GM23338 (cell line): ENCODE results near the gene C10orf53. TPM values are rescaled to one million over a fixed set of nuclear protein-coding genes. Genes with fewer than 3 reads are reported as not detected.

Experiments
- ATAC-seq: fragments of 200-7000 bp; cut with Tn5 transposase; 3 replicates; pipeline ENCODE4 v1.9.1; 2020
- DNase-seq: peaks from one replicate; pipeline ENCODE4 v3.0.0-alpha.2; 2015; ENCODE audit warnings: low spot score
- H2AFZ ChIP-seq: fragments of 200-600 bp; sonication (generic); 2 replicates; pipeline ENCODE4 v1.8.0; 2016; ENCODE audit warnings: antibody characterized with exemption, mild to moderate bottlenecking, moderate library complexity
- H3F3A ChIP-seq: fragments of 200-600 bp; sonication (generic); replicated peaks from 2 replicates; pipeline ENCODE4 v1.8.0; 2017; ENCODE audit warnings: antibody characterized with exemption, mixed run types, low read depth
- H3K27ac ChIP-seq: fragments of 200-600 bp; sonication (generic); 2 replicates; pipeline ENCODE4 v1.6.1; 2016; ENCODE audit warnings: low read depth
- H3K27me3 ChIP-seq: fragments of 200-600 bp; sonication (generic); 2 replicates; pipeline ENCODE4 v1.8.0; 2016; ENCODE audit warnings: mild to moderate bottlenecking, mixed run types, moderate library complexity; ENCODE audit not compliant: insufficient read depth
- H3K36me3 ChIP-seq: fragments of 200-600 bp; sonication (generic); 2 replicates; pipeline ENCODE4 v1.8.0; 2016; ENCODE audit warnings: mild to moderate bottlenecking; ENCODE audit not compliant: insufficient read depth
- H3K4me1 ChIP-seq: fragments of 200-600 bp; sonication (generic); 2 replicates; pipeline ENCODE4 v1.8.0; 2016; ENCODE audit warnings: mild to moderate bottlenecking, moderate library complexity; ENCODE audit not compliant: insufficient read depth
- H3K4me2 ChIP-seq: fragments of 200-600 bp; sonication (generic); 2 replicates; pipeline ENCODE4 v1.7.1; 2017; ENCODE audit warnings: mixed run types
- H3K4me3 ChIP-seq: fragments of 200-600 bp; sonication (generic); 2 replicates; pipeline ENCODE4 v1.6.1; 2016; ENCODE audit warnings: mixed run types
- H3K79me2 ChIP-seq: fragments of 200-600 bp; sonication (generic); replicated peaks from 2 replicates; pipeline ENCODE4 v1.8.0; 2017; ENCODE audit warnings: mild to moderate bottlenecking; ENCODE audit not compliant: insufficient read depth
- H3K9me2 ChIP-seq: fragments of 200-600 bp; sonication (generic); 2 replicates; pipeline ENCODE4 v1.8.0; 2017; ENCODE audit not compliant: insufficient read depth
- H4K20me1 ChIP-seq: fragments of 200-600 bp; sonication (generic); replicated peaks from 2 replicates; pipeline ENCODE4 v1.8.0; 2017; ENCODE audit warnings: mild to moderate bottlenecking; ENCODE audit not compliant: insufficient read depth
- H3K27ac Mint-ChIP-seq: 2 replicates; pipeline ENCODE4 v1.8.0; 2020; ENCODE audit warnings: inconsistent platforms, mild to moderate bottlenecking, moderate library complexity, mixed read lengths
- H3K27me3 Mint-ChIP-seq: 3 replicates; pipeline ENCODE4 v1.8.0; 2022; ENCODE audit warnings: low read depth, mild to moderate bottlenecking, moderate library complexity, mixed read lengths, inconsistent platforms; ENCODE audit not compliant: insufficient read depth, poor library complexity
- H3K36me3 Mint-ChIP-seq: 3 replicates; pipeline ENCODE4 v1.8.0; 2021; ENCODE audit warnings: low read depth, mild to moderate bottlenecking, inconsistent platforms, moderate library complexity, mixed read lengths
- H3K4me1 Mint-ChIP-seq: 3 replicates; pipeline ENCODE4 v1.8.0; 2020; ENCODE audit warnings: mild to moderate bottlenecking, inconsistent platforms, mixed read lengths
- H3K4me3 Mint-ChIP-seq: 3 replicates; pipeline ENCODE4 v1.8.0; 2021; ENCODE audit warnings: moderate library complexity, mild to moderate bottlenecking, inconsistent platforms, mixed read lengths
- H3K9me3 Mint-ChIP-seq: 3 replicates; pipeline ENCODE4 v1.8.0; 2020; ENCODE audit warnings: moderate library complexity, mild to moderate bottlenecking, inconsistent platforms, mixed read lengths
- CREB1 ChIP-seq: fragments of 250-450 bp; sonication (Bioruptor Pico); IDR thresholded peaks from 2 replicates; pipeline ENCODE4 v1.5.0; 2020; ENCODE audit warnings: low read depth, mild to moderate bottlenecking, moderate library complexity
- CTCF ChIP-seq, 2 experiments: fragments of 200-600 bp in 1 of 2; sonication (generic) in 1 of 2; conservative IDR thresholded peaks; 2 replicates each; pipeline versions ENCODE4 v1.5.1 to v1.6.1; 2016 to 2017; ENCODE audit warnings: antibody characterized with exemption in 2 of 2, low read depth in 2 of 2, mild to moderate bottlenecking in 2 of 2, moderate library complexity in 1 of 2
- ETS1 ChIP-seq: IDR thresholded peaks from 2 replicates; pipeline ENCODE4 v1.6.1; 2016; ENCODE audit warnings: antibody characterized with exemption
- EZH2 ChIP-seq: fragments of 200-600 bp; sonication (generic); IDR thresholded peaks from one replicate; pipeline ENCODE4 v1.8.0; 2017; ENCODE audit warnings: antibody characterized with exemption, mild to moderate bottlenecking, low read depth; ENCODE audit not compliant: unreplicated experiment
- EZH2phosphoT487 ChIP-seq: fragments of 200-600 bp; sonication (generic); IDR thresholded peaks from one replicate; pipeline ENCODE4 v1.8.1; 2018; ENCODE audit warnings: antibody characterized with exemption; ENCODE audit not compliant: unreplicated experiment
- JUNB ChIP-seq: IDR thresholded peaks from one replicate; pipeline ENCODE4 v1.6.1; 2016; ENCODE audit warnings: antibody characterized with exemption; ENCODE audit not compliant: unreplicated experiment
- NANOG ChIP-seq: IDR thresholded peaks from 2 replicates; pipeline ENCODE4 v1.6.1; 2016; ENCODE audit warnings: antibody characterized with exemption, borderline replicate concordance
- POLR2AphosphoS5 ChIP-seq: IDR thresholded peaks from 2 replicates; pipeline ENCODE4 v1.6.1; 2016; ENCODE audit warnings: antibody characterized with exemption, low read depth
- REST ChIP-seq: IDR thresholded peaks from one replicate; pipeline ENCODE4 v1.6.1; 2018; ENCODE audit warnings: antibody characterized with exemption; ENCODE audit not compliant: unreplicated experiment
- STAT1 ChIP-seq: IDR thresholded peaks from one replicate; pipeline ENCODE4 v1.6.1; 2016; ENCODE audit warnings: antibody characterized with exemption; ENCODE audit not compliant: unreplicated experiment
- ZNF114 ChIP-seq: fragments of 250-450 bp; sonication (Bioruptor Pico); IDR thresholded peaks from 2 replicates; pipeline ENCODE4 v1.5.0; 2020; ENCODE audit warnings: mild to moderate bottlenecking, moderate library complexity
- ZNF331 ChIP-seq: fragments of 250-450 bp; sonication (Bioruptor Pico); IDR thresholded peaks from 2 replicates; pipeline ENCODE4 v1.5.0; 2020; ENCODE audit warnings: low read depth, mild to moderate bottlenecking, moderate library complexity
- ZNF462 ChIP-seq: fragments of 250-450 bp; sonication (Bioruptor Pico); IDR thresholded peaks from 2 replicates; pipeline ENCODE4 v1.5.0; 2020; ENCODE audit warnings: mild to moderate bottlenecking, moderate library complexity
- polyA plus RNA-seq: library from polyadenylated mRNA; unstranded; fragments of >200 nt; fragmentation: Nextera tagmentation; extraction: Ambion mirVana; gene quantifications from 2 replicates; pipeline ENCODE4 v1.2.1, GENCODE V29; 2016
- total RNA-seq: library from RNA; depleted of rRNA; stranded (reverse); fragments of >200 nt; shearing (Covaris generic); gene quantifications from 2 replicates; pipeline ENCODE4 v1.2.3, GENCODE V29; 2014

C10orf53 gene
- total and polyA plus RNA-seq, 2 experiments from 2014 or later = not detected

GRCh38 chr10:49652421-49653272 lies 26.8 kb upstream of the C10orf53 start:
- ATAC-seq (no peak), DNase-seq (no peak)
- H2AFZ ChIP-seq = no peak overlapping the region
- no peak for TF ChIP-seq ETS1
- TF ChIP-seq JUNB = no peak
- TF ChIP-seq NANOG = no peak
- no peak for TF ChIP-seq ZNF462
- no peak for TF ChIP-seq EZH2phosphoT487
- no peak for TF ChIP-seq STAT1
- no peak for TF ChIP-seq ZNF114 (CRISPR knock-in tag)
- no peak for TF ChIP-seq ZNF331 (CRISPR knock-in tag)
- TF ChIP-seq CTCF (conservative IDR thresholded peaks at IDR 0.05; ENCODE audit: low read depth in 2 of 2) = no peak
- TF ChIP-seq POLR2AphosphoS5 = no peak
- TF ChIP-seq CREB1 = no peak
- no peak for TF ChIP-seq REST
- no peak for TF ChIP-seq EZH2
- no peaks in the 10 kb centered on the region for H3K27me3 ChIP-seq
- H3K4me1 Mint-ChIP-seq = peaks cover 14% of the 10 kb centered on the region
- H3K9me2 ChIP-seq = no peaks in the 10 kb centered on the region
- H3K4me3 Mint-ChIP-seq = no peak overlapping the region
- peaks cover 12% of the 10 kb centered on the region for H3K27me3 Mint-ChIP-seq
- no peaks in the 10 kb centered on the region for H4K20me1 ChIP-seq
- peaks cover 5% of the 10 kb centered on the region; the same call in 1 of the 2 replicates for H3K4me1 ChIP-seq
- no peaks in the 10 kb centered on the region for H3F3A ChIP-seq
- H3K27ac ChIP-seq = no peak overlapping the region
- no peaks in the 10 kb centered on the region for H3K9me3 Mint-ChIP-seq
- H3K4me2 ChIP-seq = no peak overlapping the region
- no peaks in the 10 kb centered on the region for H3K79me2 ChIP-seq
- no peak overlapping the region for H3K27ac Mint-ChIP-seq
- no peaks in the 10 kb centered on the region for H3K36me3 Mint-ChIP-seq
- no peak overlapping the region for H3K4me3 ChIP-seq
- no peaks in the 10 kb centered on the region for H3K36me3 ChIP-seq
